Airway epithelial cell (primary cell): ENCODE data around the gene STK16. TPM values are rescaled to one million over a fixed set of nuclear protein-coding genes. Genes with fewer than 3 reads are reported as not detected.

Experiments used
- total RNA-seq: library from RNA; depleted of rRNA; stranded (reverse); fragments of >200 nt; gene quantifications from 2 replicates; pipeline ENCODE4 v1.2.3, GENCODE V29; 2015

STK16 gene, protein sequence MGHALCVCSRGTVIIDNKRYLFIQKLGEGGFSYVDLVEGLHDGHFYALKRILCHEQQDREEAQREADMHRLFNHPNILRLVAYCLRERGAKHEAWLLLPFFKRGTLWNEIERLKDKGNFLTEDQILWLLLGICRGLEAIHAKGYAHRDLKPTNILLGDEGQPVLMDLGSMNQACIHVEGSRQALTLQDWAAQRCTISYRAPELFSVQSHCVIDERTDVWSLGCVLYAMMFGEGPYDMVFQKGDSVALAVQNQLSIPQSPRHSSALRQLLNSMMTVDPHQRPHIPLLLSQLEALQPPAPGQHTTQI
- 9.9 and 10.2 TPM in 2 replicates for total RNA-seq

DNA sequence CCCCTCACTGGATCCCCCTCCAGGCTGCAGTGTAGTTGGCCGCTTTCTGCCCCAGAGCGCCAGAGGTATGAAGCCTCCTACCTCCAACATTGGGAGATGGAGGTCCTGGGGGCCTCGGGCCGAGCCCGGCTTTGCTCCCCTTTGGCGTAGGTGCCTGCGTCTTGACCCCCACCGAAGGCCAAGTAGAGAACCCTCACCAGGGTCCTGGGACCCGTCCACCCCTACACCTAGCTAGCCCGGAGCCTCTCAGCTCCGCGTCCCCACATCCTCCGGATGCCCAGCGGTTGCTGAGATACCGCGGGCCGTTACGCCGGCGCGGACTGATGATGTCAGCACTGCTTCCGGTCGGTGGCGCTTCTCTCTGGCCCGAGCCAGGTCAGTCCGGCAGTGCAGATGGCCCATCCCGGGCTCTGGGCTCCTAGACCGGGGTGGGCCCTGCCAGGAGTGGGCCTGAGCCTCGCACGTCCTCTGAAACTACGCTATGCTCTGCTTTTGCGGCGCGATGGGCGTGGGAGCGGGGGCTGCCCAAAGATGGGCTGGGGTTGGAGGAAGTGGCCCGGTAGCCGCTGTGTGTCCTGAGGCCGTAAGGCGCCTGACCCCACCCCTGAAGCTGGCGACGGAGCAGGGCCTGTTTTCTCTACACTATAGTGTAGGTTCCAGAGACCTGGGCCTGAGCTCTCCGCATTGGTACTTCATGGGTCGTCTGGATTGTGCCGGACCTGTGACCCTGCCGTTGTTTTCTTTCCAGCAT lies at the start of gene STK16, which contains the start of gene GLB1L:
Gene STK16, plus strand, starts transcription at position 332 of the 751 bp plus-strand sequence. CDS start 521 bp downstream, outside the sequence.
Gene GLB1L, minus strand, starts transcription at position 297 of the 751 bp plus-strand sequence. CDS start 1,871 bp downstream, outside the sequence.

DNA sequence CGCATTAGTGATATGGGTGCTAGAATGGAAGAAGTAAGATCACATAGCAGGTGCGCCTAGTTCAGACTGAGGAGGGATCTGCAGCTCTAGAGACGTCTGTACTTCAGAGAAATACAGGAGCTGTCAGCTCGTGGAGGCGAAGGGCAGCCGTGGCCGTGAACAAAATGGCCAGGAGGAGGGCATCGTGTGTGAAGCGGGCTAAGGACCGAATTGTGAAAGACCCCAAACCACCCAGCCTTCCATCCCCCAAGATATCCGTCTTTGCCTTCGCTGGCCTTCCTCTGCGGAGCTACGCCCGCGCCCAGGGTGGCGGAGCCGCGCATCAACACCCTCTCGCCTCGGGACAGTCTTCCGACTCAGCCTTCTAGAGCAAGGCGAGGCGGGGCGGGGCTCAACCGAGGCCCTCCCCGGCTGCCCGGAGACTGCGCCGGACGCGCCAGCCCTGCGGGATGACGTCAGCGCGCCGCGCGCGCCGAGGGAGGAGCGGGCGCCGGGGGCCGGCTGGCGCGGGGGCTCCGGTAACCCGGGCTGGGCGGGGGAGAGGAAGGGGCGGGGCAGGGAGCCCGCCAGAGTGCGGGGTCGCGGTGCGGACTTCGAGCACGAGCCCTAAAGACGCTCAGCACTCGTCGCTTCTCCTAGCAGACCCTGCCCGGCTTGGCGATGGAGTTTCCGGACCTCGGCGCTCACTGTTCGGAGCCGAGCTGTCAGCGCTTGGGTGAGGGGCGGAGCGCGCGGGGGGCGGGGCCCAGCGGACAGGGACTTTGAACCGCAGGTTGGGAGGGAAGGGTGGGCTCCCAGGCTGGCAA lies 38.7 kb upstream of the STK16 start, which contains the start of gene ZFAND2B:
Gene ZFAND2B, plus strand, starts transcription at position 455 of the 806 bp plus-strand sequence. Its CDS starts 206 bp downstream, at position 661.

DNA sequence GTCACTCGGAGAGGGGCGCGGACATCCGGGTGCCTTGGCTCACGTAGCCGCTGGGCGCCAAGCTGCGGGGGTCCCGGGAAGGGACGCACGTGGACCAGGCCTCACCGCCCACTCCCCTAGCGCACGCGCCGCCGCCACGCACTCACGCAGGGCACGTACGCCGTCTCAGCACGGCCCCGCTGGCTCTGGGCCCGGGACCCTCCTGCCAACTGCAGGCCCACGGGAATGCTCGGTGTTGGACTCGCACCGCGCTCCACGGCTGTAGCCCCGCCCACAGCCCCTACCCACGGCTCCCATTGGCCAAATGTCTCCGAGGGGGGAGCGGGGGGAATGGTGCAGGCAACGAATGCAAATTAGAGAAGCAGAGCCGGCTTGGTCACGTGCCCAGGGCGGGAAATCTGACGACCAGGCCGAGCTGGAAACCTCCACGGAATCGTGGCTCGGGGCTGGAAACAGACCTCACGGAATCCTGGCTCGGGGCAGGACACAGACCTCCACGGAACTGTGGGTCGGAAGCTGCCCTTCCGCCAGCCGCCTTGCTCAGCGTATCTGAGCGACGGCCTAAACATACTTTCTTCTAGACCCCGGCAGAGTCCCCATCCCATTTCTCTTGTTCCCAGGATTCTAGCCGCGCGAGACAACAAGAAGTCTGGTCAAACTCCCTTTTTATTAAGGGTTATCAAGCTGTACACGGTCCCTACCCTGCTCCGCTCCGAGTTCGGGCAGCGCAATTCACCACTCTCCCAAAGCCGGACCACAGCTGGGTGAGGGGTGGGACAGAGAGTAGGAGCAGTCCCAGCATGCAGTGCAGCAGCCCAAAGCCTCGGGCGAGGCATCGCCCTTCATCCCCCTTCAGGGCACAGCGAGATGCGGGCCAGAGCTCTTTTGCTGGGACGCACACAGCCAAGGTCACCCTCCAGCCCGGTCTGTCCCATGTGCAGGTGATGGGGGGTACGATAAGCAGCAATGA lies 26.3 kb upstream of the STK16 start, which contains the start of gene ABCB6:
Gene ABCB6, minus strand, starts transcription at position 227 of the 970 bp plus-strand sequence. CDS start 285 bp downstream, outside the sequence.

DNA sequence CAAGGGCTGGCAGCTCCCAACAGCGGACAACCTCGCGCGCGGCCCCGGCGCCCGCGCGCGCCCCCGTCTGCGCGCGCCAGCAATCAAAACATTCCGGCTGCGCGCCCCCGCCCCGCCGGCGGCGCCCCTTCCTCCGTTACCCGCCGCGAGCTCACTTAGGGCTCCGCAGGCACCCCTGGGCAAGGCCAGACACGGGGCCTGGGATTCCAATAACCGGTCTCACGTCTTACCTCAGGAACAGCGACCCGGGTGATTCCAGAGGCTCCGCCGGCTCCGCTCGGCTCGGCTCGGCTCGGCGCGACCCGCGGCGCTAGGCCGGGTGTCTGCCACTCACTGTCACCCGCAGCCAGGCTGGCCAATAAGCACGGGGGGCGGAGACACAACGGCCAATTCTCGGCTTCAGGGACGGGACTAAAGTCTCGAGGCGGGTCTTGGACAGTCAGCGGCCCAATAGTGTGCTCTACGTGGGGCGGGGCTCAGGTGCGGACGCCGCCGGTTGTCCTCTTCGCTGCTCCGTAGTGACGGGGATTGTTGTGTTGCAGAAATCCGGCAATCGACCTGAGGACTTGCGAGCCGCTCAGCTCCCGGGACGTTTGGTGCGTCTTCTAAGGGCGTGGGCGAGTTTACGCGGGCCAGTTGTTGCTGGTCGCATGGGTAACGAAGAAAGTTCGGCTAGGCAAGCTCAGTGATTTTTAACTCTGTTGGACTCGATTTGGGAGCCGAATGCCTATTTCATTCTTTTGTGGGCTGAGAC lies 15.8 kb upstream of the STK16 start, which contains the start of the genes ANKZF1 and ATG9A:
Gene ANKZF1, plus strand, starts transcription at position 502 of the 754 bp plus-strand sequence. CDS start 452 bp downstream, outside the sequence.
Gene ATG9A, minus strand, starts transcription at position 332 of the 754 bp plus-strand sequence. CDS start 1,612 bp downstream, outside the sequence.

DNA sequence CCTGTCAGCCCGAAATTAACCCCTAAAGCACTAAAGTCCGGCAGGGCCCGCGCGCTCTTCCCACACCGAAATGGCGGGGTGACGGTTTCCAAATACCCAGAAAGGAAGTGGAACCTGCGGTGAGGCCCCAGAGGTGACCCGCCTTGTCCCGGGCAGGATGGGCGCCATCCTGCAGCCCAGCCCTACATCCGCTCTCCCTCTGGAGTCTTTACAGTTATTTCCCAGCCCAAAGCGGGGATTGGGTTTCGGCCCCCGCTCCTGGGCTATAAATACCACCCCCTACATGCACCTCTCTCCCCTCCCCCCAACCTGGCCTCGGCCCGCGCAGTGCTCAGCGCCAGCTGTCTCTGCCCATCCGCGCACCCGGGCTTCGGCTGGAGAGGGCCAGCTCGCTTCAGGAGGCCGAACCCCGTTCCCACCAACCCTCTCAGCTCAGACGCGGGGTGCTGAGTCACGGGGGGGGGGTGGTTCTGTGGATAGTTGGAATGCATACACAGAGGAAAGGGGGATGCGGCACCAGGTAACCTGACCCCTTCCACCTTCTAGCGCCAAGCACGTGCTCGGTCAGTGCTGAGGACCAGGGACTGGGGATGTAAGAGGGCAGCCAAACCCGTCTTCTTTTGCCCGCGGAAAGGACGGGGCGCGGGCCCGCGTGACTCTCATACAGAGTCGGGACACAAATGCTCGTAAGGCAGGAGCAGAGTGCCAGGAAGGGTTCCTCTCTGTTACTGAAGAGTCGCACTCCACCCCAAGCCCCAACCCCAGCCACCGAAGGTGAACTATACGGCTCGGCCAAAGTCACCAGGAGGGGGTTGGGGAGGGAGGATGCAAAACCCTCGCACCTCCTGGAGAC lies 7.8 kb downstream of the STK16 start, which contains the start of gene TUBA4B:
Gene TUBA4B, plus strand, starts transcription at position 344 of the 853 bp plus-strand sequence. Its CDS starts 165 bp downstream, at position 509.

DNA sequence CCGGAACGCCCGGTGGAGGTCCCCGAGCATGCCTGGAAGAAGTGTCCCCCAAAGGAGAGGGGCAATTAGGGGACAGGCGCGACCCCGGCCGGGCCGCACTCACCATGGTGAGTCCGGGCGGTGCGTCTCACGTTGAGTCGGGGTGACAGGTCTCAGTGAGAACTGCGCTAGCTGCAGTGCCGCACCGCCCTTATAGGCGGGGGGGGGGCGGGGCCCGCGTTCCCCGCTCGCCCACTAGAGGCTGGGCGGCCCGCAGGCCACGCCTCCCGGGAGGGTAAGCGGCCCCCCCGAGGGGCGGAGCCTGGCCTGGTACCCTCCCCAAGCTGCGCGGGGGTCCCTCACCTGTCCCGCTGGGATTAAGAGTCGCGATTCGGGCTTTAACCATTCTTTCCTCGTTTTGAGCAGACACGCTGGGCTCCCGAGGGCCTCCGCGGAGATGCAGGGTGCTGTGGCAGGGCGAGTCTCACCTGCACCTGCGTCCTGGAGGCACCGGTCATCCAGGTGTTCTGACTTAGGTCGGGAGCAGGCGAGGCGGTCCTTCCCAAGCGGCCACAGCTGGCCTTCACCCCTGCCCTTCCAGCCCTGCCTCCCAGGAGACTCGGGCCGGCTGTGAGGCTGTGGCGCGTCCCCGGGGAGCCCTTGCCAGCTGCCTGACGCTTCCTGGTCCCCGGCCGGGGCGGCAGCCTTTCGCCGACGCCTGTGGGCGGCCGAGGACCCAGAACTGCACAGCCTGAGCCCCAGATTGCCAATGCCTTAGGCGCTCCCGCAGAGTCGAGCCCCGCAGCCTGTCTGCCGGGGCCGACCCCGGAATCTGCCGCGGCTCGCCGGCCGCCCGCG lies 8.7 kb downstream of the STK16 start, which contains the start of gene TUBA4A:
Gene TUBA4A, minus strand, starts transcription at position 166 of the 837 bp plus-strand sequence. Its CDS starts 60 bp downstream, at position 106.

DNA sequence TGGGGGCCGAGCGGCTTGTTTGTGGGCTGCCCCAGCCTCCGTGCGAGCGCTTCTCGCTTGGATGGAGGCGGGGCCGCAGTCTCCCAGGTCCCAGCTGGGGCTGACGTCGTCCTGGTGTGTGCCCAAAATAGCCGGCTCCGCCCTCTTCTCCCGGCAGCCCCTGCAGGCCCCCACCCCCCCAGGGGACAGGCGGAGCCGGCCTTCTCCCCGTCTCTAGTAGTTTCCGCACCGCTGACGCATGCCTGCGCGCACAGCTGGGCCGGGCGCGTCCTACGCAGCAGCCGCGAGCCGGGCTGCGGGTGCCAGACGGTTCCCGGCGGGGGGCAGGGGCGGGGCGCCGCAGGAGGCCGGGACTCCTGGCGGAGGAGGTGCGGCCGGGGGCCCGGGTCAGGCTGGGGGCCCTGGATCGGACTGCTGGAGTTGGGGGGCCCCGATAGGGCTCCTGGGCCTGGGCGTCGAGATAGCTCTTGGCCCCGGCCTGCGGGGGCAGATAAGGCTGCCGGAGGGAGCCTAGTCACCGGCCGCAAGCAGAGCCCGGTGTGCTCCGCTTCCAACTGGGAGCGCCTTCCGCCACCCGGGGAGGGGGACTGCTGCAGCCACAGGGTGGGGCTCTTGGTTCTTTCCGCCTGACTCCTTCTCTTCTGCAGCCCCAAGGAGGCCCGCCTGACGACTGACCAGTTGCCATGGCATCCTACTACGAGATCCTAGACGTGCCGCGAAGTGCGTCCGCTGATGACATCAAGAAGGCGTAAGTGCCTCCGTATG lies 34.1 kb downstream of the STK16 start, which contains the start of gene DNAJB2:
Gene DNAJB2, plus strand, starts transcription at position 216 of the 765 bp plus-strand sequence. Its CDS starts 468 bp downstream, at position 684.

Other genes with a start within 250 kb of the STK16 start
- gene CFAP65, start 204.0 kb upstream of the STK16 start, total RNA-seq: not detected in 2 replicates
- gene IHH, start 184.6 kb upstream of the STK16 start, total RNA-seq: not detected in 2 replicates
- 12.4 and 12.6 TPM in 2 replicates for gene NHEJ1, start 84.7 kb upstream of the STK16 start, total RNA-seq
- gene SLC23A3, start 75.5 kb upstream of the STK16 start, total RNA-seq: 0.21 and 0.28 TPM in 2 replicates
- 42.9 and 50.6 TPM in 2 replicates for gene CNPPD1, start 68.6 kb upstream of the STK16 start, total RNA-seq
- 34.1 and 43.3 TPM in 2 replicates for gene RETREG2, start 67.2 kb upstream of the STK16 start, total RNA-seq
- gene ZFAND2B, start 38.7 kb upstream of the STK16 start, total RNA-seq: 23.5 and 31.5 TPM in 2 replicates
- 23.6 and 25.6 TPM in 2 replicates for gene ABCB6, start 26.5 kb upstream of the STK16 start, total RNA-seq
- gene ATG9A, start 15.8 kb upstream of the STK16 start, total RNA-seq: 38.8 and 51.2 TPM in 2 replicates
- gene ANKZF1, start 15.7 kb upstream of the STK16 start, total RNA-seq: 22.5 and 24.5 TPM in 2 replicates
- 5.9 and 7.4 TPM in 2 replicates for gene GLB1L, start within 50 bp of the STK16 start, total RNA-seq
- gene TUBA4B, start 7.8 kb downstream of the STK16 start, total RNA-seq: not detected in 2 replicates
- gene TUBA4A, start 8.4 kb downstream of the STK16 start, total RNA-seq: 330 and 647 TPM in 2 replicates
- 42.6 and 50.6 TPM in 2 replicates for gene DNAJB2, start 33.9 kb downstream of the STK16 start, total RNA-seq
- gene PTPRN, start 63.9 kb downstream of the STK16 start, total RNA-seq: 0.49 TPM in 1 of 2 replicates, not detected in the other
- not detected in 2 replicates for gene RESP18, start 87.3 kb downstream of the STK16 start, total RNA-seq
- gene DNPEP, start 142.4 kb downstream of the STK16 start, total RNA-seq: 35.7 and 41.8 TPM in 2 replicates
- gene DES, start 172.9 kb downstream of the STK16 start, total RNA-seq: not detected in 2 replicates
- 7.5 and 9.0 TPM in 2 replicates for gene SPEG, start 189.4 kb downstream of the STK16 start, total RNA-seq